ENCODE data around the gene CHCHD1.
"Not testable (repeated sequence)": the region's sequence is repeated elsewhere in the genome, so short reads cannot be mapped to it uniquely, and the experiment has no call there.

Gene CHCHD1

DNA sequence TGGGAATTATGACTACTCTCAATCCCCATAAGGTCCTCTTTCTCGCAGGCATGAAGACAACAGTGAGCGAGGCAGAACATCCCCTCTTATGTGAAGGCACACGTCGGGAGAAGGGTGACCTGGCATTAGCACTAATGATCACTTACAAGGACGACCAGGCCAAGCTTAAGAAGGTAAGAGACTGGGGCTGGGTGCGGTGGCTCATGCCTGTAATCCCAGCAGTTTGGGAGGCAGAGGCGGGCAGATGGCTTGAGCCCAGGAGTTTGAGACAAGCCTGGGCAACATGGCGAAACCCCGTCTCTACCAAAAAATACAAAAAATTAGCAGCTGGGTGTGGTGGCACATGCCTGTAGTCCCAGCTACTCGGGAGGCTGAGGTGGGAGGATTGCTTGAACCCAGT is 13.6 kb downstream of the CHCHD1 start:
- not testable (repeated sequence) for DNase-seq

DNA sequence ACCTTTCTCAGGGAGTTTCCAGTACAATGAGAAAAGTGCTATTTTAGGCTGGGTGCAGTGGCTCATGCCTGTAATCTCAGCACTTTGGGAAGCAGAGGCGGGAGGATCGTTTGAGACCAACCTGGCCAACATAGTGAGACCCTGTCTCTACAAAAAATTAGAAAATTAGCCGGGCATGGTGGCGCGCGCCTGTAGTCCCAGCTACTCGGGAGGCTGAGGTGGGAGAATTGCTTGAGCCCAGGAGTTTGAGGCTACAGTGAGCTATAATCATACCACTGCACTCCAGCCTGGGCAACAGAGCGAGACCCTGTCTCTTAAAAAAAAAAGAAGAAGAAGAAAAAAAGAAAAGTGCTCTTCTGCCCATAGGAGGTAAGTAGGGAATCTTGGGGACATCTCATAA is 14.2 kb downstream of the CHCHD1 start:
- not testable (repeated sequence) for DNase-seq

DNA sequence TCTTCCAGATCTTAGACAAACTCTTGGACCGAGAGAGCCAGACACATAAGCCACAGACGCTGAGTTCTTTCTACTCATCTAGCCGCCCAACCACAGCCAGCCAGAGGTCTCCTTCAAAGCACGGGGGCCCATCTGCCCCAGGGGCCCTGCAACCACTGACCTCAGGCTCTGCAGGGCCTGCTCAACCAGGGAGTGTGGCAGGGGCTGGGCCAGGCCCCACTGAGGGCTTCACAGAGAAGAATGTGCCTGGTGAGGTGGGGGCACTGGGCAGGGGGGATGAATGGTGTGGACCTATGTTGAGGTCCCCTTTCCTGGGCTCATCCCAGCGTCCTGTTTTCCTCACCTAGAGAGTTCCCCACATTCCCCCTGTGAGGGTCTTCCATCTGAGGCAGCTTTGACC is 14.9 kb downstream of the CHCHD1 start:
- no peak for DNase-seq

DNA sequence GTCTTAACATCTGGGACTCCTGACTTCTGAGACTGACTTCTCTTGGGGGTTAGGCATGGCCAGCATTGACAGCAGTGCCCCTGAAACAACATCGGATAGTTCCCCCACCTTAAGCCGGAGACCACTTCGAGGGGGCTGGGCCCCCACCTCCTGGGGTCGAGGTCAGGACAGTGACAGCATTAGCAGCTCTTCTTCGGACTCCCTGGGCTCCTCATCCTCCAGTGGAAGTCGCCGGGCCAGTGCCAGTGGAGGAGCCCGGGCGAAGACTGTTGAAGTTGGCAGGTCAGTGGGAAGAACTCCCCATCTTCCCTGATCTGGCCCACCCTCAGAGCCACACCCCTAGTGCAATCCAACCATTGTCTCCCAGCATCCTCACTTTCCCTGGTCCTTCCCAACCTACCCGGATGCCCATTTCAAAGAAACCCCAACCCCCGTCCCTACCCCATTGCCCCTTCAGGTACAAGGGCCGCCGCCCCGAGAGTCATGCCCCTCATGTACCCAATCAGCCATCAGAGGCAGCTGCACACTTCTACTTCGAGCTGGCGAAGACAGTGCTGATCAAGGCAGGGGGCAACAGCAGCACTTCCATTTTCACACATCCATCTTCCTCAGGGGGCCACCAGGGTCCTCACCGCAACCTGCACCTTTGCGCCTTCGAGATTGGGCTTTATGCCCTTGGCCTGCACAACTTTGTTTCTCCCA is 15.6 kb downstream of the CHCHD1 start:
- no peak for DNase-seq

DNA sequence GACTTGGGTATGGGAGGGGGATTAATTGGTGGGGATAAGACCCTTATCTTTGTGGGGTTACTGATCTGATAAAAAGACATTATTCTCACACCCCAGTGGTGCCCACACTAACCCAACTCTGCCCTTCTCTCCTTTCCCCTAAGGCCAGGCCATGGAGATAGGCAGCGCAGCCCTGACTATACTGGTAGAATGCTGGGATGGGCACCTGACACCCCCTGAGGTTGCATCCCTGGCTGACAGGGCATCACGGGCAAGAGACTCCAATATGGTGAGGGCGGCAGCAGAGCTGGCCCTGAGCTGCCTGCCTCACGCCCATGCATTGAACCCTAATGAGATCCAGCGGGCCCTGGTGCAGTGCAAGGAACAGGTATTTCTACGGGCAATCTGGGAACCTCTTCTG is 16.2 kb downstream of the CHCHD1 start:
- no peak for DNase-seq

DNA sequence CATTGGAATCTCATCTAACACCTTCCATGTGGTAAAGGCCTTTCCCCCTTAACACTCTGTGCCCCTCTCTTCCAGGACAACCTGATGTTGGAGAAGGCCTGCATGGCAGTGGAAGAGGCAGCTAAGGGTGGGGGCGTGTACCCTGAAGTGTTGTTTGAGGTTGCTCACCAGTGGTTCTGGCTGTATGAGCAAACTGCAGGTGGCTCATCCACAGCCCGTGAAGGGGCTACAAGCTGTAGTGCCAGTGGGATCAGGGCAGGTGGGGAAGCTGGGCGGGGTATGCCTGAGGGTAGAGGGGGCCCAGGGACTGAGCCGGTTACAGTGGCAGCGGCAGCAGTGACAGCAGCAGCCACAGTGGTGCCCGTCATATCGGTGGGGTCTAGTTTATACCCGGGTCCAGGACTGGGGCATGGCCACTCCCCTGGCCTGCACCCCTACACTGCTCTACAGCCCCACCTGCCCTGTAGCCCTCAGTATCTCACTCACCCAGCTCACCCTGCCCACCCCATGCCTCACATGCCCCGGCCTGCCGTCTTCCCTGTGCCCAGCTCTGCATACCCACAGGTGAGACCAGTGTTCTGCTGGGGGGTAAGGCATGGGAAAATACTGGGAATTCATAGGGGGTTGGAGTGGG is 17.2 kb downstream of the CHCHD1 start:
- DNase-seq = no peak

DNA sequence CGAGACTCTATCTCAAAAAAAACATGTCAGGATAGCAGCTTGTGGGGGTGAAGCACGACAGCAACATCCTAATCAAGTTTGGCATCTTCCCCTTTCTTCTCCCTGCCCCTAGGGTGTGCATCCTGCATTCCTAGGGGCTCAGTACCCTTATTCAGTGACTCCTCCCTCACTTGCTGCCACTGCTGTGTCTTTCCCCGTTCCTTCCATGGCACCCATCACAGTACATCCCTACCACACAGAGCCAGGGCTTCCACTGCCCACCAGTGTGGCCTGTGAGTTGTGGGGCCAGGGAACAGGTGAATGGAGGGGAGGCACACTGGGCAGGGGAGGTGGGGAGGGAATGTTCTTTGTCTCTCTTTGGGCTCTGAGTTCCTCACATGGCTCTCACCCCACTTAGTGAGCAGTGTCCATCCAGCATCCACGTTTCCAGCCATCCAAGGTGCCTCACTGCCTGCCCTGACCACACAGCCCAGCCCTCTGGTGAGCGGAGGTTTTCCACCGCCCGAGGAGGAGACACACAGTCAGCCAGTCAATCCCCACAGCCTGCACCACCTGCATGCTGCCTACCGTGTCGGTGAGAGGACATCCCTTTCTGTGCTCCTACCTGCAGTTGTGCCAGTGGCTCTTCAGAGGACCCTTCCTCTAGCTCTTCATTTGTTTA is 18.2 kb downstream of the CHCHD1 start:
- no peak for DNase-seq

DNA sequence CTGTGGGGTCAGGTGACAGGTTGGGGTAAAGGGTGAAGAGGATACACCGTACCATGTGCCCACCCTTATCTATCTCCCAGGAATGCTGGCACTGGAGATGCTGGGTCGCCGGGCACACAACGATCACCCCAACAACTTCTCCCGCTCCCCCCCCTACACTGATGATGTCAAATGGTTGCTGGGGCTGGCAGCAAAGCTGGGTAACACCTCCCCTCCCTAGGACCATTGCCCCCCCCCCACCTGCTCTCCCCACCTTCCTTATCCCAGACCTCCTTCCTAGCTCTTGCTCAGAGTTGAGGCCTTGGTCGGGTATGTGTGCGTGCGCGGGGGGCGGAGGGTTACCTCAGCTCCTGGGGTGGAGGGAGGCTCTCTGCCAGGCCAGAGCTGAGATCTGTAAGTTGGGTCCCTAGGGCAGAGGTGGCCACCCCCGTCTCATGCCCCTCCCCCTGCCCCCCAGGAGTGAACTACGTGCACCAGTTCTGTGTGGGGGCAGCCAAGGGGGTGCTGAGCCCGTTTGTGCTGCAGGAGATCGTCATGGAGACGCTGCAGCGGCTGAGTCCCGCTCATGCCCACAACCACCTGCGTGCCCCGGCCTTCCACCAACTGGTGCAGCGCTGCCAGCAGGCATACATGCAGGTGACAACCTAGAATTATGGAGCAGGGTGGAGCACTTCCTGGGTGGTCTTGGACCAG is 18.9 kb downstream of the CHCHD1 start:
- no peak for DNase-seq

DNA sequence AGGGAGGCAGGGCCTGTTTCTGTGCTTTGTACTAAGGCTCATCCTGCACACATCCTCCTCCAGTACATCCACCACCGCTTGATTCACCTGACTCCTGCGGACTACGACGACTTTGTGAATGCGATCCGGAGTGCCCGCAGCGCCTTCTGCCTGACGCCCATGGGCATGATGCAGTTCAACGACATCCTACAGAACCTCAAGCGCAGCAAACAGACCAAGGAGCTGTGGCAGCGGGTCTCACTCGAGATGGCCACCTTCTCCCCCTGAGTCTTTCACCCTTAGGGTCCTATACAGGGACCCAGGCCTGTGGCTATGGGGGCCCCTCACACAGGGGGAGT is 19.4 kb downstream of the CHCHD1 start:
- DNase-seq = no peak

DNA sequence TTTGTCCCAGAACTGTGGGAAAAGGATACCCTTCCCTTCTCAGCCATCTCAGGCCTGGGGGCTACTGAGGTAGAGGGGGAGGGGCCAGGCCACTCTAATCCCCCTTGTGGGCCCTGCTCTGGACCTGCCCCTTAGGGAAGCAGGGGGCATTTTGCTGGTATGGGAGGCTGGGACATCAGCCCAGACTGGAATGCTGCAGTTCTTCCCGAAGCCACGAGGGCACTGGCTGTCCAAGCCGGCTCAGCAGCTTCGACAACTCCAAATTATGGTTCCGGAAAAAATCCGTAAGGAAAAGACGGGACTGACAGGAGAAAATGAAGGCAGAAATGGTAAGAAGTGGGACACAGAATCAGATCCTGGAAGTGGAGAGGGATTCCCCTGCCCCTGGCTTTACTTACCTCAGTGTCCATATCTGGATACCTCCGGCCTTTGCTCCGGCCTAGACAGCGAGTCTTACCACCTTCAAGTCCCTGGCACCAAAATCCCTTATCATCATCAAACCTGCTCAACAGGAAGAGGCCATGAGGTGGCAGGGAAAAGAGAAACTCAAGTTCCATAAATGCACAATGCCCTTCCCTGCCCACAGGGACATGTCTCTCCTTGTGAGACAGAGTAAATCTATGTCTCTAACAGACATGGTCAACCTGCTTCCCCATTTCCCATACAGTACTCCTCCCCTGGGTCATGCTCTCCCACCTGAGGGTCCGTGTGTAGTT is 20.6 kb downstream of the CHCHD1 start:
- no peak for DNase-seq

DNA sequence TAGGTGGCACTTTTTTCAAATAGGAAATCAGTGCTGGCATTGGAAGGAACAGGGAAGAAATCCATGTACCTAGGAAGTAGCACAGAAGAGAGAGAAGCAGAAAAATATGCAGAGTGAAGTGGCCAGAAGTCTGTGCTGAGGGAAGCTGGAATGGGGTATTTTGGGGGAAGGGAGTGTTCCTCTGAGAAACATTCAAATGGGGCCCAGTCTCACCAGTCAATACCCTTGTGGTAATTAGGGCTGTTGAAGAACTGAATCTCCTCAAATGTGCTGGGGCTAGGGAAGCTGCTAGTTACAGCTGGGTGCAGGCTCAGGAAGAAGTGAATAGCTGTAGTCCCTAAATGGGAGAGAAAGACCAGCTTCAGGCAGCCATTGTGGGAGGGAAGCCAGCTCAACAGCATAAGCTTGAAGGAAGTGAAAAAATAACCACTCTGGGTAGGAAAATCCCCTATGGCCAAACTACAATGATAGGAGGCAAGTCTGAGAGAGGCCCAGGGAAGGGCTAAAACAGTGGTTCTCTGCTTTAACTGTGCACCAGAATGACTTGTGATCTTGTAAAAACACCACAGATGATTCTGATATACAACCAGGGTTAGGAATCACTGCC is 21.9 kb downstream of the CHCHD1 start:
- DNase-seq = no peak

DNA sequence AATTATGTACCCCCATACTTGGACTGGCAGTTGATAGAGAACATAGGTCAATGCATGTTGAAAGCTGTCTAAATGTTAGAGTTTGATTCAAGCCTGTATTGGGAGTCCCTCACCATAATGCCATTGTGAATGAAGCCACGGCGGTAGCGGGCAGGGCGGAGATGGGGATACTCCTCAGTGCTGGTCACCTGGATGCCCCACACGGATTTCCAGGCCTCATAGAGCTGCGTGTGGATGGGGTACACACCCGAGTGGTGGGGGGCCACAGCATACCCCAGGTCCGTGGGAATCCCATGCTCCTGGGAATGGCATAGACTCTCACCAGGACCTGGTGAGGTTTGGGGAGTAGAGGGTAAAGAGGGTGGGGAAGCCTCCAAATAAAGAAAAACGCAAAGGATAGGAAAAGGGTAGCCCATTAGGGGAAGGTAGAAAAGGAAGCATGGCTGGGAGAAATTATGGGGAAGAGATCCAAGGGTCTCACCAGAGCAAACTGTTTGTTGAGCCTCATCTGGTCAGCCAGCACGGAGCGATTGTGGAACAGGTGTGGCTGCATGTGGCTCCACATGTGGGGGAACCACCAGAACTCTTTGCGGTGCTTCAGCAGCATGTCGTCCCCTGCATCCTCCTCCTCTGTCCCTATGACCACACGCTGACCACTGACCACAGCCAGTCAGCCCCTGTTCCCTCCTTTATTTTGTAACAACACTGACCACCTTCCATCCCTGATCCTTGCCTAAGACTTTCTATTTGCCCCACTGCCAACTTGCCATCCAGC is 24.5 kb downstream of the CHCHD1 start:
- no peak for DNase-seq

DNA sequence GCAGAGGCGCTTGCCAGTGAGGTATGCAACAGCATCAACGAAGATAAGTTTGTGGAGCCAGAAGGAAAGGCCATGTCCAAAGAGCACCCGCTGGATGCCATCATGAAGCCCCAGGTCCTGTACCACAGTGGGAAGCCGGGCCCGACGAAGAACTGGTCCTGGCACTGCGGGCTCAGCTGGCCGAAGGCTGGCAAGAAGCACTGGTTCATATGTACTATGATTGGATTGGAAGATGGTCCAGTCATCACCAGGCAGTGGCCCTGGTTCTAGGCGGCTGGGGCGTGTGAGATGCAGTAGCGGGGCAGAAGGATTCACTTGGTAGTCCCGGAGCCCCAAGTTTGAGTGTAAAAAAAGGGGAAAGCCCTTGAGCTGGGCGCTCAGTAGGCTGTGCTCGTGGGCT is 25.6 kb downstream of the CHCHD1 start:
- no peak for DNase-seq

DNA sequence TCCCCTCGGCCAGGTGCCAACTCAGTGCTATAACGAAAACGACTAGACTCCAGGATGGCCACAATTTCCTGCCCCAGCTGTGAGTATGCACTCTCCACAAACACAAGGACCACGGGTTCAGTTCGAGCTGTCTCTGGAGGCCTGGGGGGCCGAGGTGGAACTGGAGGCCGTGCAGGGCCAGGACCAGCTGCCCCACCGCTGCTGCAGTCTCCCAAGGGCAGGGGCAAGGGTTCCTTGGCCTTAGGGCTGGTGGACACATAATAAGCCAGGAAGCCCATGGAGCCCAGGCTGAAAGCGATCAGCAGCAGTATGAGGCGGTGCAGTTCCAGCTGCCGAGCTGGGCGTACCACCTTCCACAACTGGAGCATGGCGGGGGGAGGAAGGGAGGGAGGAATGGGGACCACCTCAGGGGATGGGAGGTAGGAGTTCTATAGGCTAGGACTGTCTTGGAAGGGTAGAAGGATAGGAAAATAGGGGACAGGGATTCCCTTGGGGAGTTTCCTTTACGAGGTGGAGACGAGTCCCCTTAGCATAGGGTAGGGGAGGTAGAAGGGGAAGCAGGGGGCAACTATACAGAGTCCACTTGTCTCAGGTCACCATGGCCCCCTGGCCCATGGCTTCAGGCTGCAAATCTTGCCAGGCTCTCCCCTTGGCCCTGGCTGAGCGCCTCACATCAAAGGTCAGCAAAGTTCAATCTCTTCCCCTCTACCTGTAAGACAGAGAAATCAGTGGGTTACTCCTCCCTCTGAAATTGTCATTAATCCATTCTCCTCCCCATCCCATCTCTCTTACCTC is 26.4 kb downstream of the CHCHD1 start:
- no peak for DNase-seq

DNA sequence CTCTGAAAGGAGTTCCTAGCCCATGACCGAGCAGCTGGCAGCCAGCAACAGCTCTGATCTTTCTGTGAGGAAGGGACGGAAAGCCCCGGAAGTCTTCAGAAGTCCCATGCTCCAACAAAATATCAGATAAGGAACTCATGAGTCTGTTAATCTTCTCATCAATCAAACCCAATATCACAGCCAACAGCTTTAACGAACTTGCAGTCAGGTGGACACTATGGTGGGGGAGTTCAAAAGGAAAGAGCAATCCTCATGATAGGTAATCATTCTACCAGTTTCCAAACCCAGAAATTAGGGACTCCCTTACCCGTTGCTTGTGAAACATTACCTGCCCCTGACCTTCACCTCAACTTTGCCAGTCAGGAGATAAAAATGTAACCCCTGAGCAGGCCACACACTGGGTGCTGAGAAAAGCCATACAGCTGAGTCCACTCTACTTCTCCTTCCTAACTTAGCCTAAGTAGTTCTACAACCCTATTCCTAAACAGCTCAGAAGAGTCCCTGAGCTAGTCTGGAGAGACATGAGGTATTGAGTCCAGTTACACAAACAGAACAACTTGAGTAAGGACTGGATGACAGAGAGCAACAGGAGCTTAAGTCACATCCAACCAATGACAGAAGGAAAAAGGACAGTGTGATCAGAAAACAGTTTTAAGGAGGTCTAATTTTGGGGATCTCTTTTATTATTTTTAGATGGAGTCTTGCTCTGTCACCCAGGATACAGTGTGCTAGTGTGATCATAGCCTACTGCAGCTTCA is 27.4 kb downstream of the CHCHD1 start:
- DNase-seq = no peak

DNA sequence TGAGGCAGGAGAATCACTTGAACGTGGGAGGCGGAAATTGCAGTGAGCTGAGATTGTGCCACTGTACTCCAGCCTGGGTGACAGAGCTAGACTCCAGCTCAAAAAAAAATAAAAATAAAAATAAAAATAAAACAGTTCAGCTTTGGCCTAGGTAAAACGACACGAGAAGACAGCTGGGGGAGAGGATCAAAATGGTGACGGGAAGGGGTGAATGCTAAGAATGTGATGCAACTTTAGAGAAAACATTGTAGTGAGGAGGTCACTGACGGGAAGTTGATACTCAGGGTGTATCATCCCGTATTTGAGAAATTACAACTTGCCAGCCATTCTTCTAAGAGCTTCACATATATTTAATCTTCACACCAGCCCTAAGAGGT is 28.5 kb downstream of the CHCHD1 start:
- DNase-seq = no peak

DNA sequence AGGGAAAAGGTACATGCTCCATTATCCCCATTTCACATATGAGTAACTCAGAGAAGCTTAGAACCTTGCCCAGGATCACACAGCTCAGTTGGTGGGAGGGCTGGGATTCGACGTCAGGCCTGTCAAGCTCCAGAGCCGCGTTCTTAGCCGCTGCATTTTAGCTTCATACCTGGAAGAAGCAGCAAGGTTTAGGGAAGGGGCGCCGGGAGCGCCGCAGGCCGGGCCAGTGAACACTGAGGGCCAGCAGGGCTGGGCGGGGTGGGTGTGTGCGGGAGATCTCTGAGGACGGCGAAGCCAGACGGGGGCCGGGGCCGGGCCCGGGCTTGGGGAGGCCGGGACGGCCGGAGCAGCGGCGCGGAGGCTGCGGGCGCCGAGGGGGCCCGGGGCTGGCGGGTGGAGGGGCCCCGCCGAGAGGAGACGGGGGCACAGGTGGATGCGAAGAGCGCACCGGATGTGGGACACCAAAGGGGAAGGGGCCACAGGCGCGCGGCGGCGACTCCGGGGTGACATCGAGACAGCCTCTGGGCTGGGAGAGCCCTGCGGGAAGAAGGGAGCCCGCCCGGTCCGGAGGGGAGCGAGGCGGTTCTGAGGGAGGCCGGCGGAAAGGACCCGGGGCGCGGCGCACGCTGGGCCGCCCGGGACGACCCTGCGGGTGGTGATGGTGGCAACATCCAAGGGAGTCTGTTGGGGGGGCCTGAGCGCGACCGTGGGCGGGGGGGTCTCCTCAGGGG is 29.1 kb downstream of the CHCHD1 start:
- DNase-seq = peak; percentile 66

DNA sequence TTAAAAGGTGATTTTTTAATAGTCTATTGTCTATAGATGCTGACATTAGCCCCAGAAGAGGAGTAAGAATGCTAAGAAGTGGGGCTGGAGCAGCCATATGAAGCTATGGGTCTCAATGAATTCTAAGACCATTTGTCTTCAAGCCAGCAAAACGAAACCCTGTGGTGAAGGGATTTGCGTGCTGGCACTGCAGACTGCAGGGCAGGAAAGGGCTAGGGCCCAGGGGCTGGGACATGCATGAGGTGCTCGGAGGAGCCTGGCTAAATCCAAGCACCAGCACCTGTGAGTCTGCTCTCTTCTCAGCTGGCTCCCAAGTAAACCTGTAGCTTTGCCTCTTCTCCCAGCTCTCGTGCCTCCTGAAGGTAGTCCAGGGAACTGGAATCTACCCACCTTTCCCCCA is 30.8 kb downstream of the CHCHD1 start:
- DNase-seq = no peak

DNA sequence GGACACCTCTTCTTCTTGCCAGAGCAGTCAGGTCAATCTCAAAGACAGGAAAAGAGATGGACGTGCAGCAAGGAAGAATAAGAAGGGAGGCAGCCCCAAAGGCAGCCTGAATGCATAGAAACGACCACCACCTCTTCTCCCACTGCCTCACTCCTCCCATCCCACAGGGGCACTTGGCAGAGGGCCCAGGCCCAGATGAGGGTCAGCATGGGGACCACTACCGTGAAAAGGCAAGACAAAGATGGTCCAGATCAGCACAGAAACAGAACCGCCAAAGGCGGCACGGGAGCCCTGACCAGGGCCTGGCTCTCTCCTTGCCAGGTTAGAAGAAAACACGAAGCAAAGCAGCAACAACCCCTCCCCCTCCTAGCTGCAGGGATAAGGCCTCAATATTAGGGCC is 31.5 kb downstream of the CHCHD1 start:
- no peak for DNase-seq
